PC-3 (cell line): Measurements from ENCODE around the gene AKIRIN1. TPM values are rescaled to one million over a fixed set of nuclear protein-coding genes. Genes with fewer than 3 reads are reported as not detected.
"Not testable (repeated sequence)": the region's sequence is repeated elsewhere in the genome, so short reads cannot be mapped to it uniquely, and the experiment has no call there.

Source experiments
- ATAC-seq: fragments of 200-7000 bp; cut with Tn5 transposase; 2 replicates; pipeline ENCODE4 v1.9.1; 2020; ENCODE audit warnings: mild to moderate bottlenecking, moderate library complexity
- BruUV-seq: library from RNA; stranded (reverse); fragments of 400-500 nt; replicated peaks from 2 replicates; lab custom pipeline; 2021; lab: Mats Ljungman, UMichigan
- CTCF ChIA-PET: fragments of 300-600 bp; sonication (Branson Sonifier 250); formaldehyde crosslinking; loops from one replicate; lab custom pipeline; 2022; ENCODE audit warnings: antibody characterized with exemption; lab: Charles Lee
- POLR2A ChIA-PET: fragments of 300-600 bp; sonication (Branson Sonifier 250); formaldehyde crosslinking; loops from one replicate; lab custom pipeline; 2022; ENCODE audit warnings: antibody characterized with exemption; ENCODE audit not compliant: unreplicated experiment; lab: Charles Lee
- DNase-seq: peaks from one replicate; pipeline ENCODE4 v3.0.0-alpha.2; 2015
- H2AFZ ChIP-seq: fragments of 300-600 bp; sonication (generic); 2 replicates; pipeline ENCODE4 v1.6.0; 2016; ENCODE audit warnings: antibody characterized with exemption, low read length
- H3F3A ChIP-seq: fragments of 300-600 bp; sonication (generic); one replicate; pipeline ENCODE4 v1.6.0; 2017; ENCODE audit warnings: antibody characterized with exemption, low read length, control low read depth, mild to moderate bottlenecking; ENCODE audit not compliant: unreplicated experiment
- H3K27ac ChIP-seq: fragments of 300-600 bp; sonication (generic); 2 replicates; pipeline ENCODE4 v1.5.1; 2016; ENCODE audit warnings: mild to moderate bottlenecking, low read length
- H3K27me3 ChIP-seq: fragments of 300-600 bp; sonication (generic); 2 replicates; pipeline ENCODE4 v1.6.1; 2016; ENCODE audit warnings: low read length, mixed read lengths
- H3K36me3 ChIP-seq: fragments of 300-600 bp; sonication (generic); 2 replicates; pipeline ENCODE4 v1.6.1; 2016; ENCODE audit warnings: low read depth, mixed run types, low read length, mixed read lengths
- H3K4me1 ChIP-seq: fragments of 300-600 bp; sonication (generic); 2 replicates; pipeline ENCODE4 v1.5.1; 2016; ENCODE audit warnings: low read length; ENCODE audit not compliant: insufficient read depth
- H3K4me2 ChIP-seq: fragments of 300-600 bp; sonication (generic); 2 replicates; pipeline ENCODE4 v1.6.0; 2016; ENCODE audit warnings: low read length
- H3K4me3 ChIP-seq: fragments of 300-600 bp; sonication (generic); 2 replicates; pipeline ENCODE4 v1.5.1; 2016; ENCODE audit warnings: mild to moderate bottlenecking, low read length, mixed read lengths
- H3K79me2 ChIP-seq: fragments of 300-600 bp; sonication (generic); 2 replicates; pipeline ENCODE4 v1.6.1; 2017; ENCODE audit warnings: low read length, mixed read lengths
- H3K9ac ChIP-seq: fragments of 300-600 bp; sonication (generic); 2 replicates; pipeline ENCODE4 v1.6.0; 2016; ENCODE audit warnings: mild to moderate bottlenecking, low read length
- H3K9me2 ChIP-seq: fragments of 300-600 bp; sonication (generic); replicated peaks from 2 replicates; pipeline ENCODE4 v1.6.1; 2016; ENCODE audit warnings: mixed run types, low read length, mixed read lengths
- H3K9me3 ChIP-seq: fragments of 300-600 bp; sonication (generic); 2 replicates; pipeline ENCODE4 v1.6.1; 2016; ENCODE audit warnings: low read length, mixed read lengths
- H4K20me1 ChIP-seq: fragments of 300-600 bp; sonication (generic); 2 replicates; pipeline ENCODE4 v1.6.1; 2016; ENCODE audit warnings: low read length, mixed read lengths
- CTCF ChIP-seq: fragments of 300-600 bp; sonication (generic); conservative IDR thresholded peaks from 2 replicates; pipeline ENCODE4 v1.5.1; 2017; ENCODE audit warnings: antibody characterized with exemption, low read depth, mild to moderate bottlenecking, low read length
- EZH2 ChIP-seq: fragments of 300-600 bp; sonication (generic); IDR thresholded peaks from one replicate; pipeline ENCODE4 v1.6.1; 2017; ENCODE audit warnings: antibody characterized with exemption, mild to moderate bottlenecking, low read length; ENCODE audit not compliant: unreplicated experiment
- EZH2phosphoT487 ChIP-seq: fragments of 300-600 bp; sonication (generic); IDR thresholded peaks from 2 replicates; pipeline ENCODE4 v1.6.1; 2018; ENCODE audit warnings: mild to moderate bottlenecking, antibody characterized with exemption, low read length, borderline replicate concordance
- intact Hi-C: fragments of 100-400 bp; cut with micrococcal nuclease; formaldehyde crosslinking; loops from 2 replicates; pipeline ENCODE4 v1.9.0; 2023
- total RNA-seq: library from RNA; depleted of rRNA; stranded (reverse); fragments of >200 nt; gene quantifications from 2 replicates; pipeline ENCODE4 v1.2.3, GENCODE V29; 2014

AKIRIN1 gene
- total RNA-seq, 1 experiment from 2014 or later, result 58.6 TPM

DNA sequence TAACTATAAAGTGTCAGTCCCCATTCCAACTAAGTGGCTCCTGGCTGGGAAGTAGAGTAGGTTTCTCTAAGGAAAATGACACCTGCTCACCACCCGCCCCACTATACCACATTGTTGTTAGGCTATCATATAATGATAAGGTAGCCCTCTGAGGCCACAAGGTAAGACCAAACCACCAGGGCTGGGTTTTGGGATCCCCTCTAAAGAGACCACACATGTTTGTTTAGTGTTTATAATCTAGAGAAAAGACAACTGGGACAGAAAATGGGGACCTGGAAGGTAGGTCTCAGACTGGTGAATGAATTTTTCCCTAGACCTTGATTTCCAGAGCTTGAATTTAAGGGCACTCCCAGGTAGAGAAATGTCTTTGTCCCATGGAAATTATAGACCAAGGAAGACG is 15.2 kb downstream of the AKIRIN1 start:
- Histone ChIP-seq H3K79me2 (no peaks in the 10 kb centered on the region; the same call in 1 of the 2 replicates), H3K9me2 (no peaks in the 10 kb centered on the region), H3K4me1 (no peaks in the 10 kb centered on the region), H3K4me2 (no peak overlapping the region), H3K36me3 (peaks cover 53% of the 10 kb centered on the region), H4K20me1 (no peaks in the 10 kb centered on the region), H3F3A (no peaks in the 10 kb centered on the region), H3K27me3 (no peaks in the 10 kb centered on the region), H3K4me3 (no peak overlapping the region), H3K9ac (no peak overlapping the region), H3K27ac (no peak overlapping the region), H2AFZ (no peak overlapping the region), H3K9me3 (no peaks in the 10 kb centered on the region)
- CTCF ChIA-PET, result interaction anchor here (0.7 kb wide), 1 partner anchor 85 kb away, joined by 3 read pairs; no protein-coding TSS in a partner anchor
- intact Hi-C loops, result no loop called here
- TF ChIP-seq EZH2phosphoT487, result no peak
- POLR2A ChIA-PET, result interaction anchor here (0.7 kb wide), 1 partner anchor 252 kb away, joined by 5 read pairs; no protein-coding TSS in a partner anchor
- DNase-seq (no peak), ATAC-seq (no peak)
- BruUV-seq, result no TSS peak

DNA sequence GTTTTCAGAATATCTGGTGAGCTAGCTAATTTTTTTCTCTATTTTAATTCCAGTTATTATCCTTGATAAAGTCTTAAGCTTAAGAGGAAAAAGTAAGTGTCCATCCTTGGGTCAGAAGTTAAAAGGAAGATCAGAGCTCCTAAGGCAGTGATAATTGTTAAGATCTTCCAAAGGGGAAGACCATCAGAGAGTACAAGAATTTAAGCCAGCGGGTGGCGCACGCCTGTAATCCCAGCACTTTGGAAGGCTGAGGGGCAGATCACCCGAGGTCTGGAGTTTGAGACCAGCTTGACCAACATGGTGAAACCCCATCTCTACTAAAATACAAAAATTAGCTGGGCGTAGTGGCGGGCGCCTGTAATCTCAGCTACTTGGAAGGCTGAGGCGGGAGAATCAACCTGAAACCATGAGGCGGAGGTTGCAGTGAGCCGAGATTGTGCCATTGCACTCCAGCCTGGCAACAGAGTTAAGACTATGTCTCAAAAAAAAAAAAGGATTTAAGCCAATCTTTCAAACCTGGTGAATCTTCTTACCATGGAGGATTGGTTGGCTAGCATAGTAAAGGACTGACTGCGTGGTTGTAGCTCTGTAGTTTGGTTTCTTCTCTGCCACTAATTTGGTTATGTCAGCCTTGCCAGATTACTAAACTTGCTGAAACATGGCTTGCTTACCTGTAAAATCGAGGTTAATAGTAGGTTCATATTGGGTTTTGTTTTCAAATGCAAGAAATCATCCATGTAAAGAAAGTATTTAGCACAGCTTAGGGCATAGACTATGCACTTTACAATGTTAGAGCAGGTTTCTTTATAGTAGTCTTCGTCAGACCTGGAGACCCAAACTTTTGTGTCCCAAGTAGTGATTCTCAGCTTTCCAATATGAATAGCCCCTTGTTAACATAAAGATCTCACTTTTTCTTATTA is 15.9 kb downstream of the AKIRIN1 start:
- H3K9me2 ChIP-seq, result no peaks in the 10 kb centered on the region
- no peaks in the 10 kb centered on the region for H4K20me1 ChIP-seq
- no peaks in the 10 kb centered on the region for H3K4me1 ChIP-seq
- no peaks in the 10 kb centered on the region; the same call in 1 of the 2 replicates for H3K79me2 ChIP-seq
- ATAC-seq (no peak), DNase-seq (no peak)
- H3K9ac ChIP-seq, result no peak overlapping the region
- no peak overlapping the region for H3K4me3 ChIP-seq
- H3K27ac ChIP-seq, result no peak overlapping the region
- BruUV-seq, result no TSS peak
- no peak overlapping the region for H3K4me2 ChIP-seq
- no peaks in the 10 kb centered on the region for H3K9me3 ChIP-seq
- POLR2A ChIA-PET, result interaction anchor here (0.7 kb wide), 1 partner anchor 252 kb away, joined by 5 read pairs; no protein-coding TSS in a partner anchor
- H3F3A ChIP-seq, result no peaks in the 10 kb centered on the region
- CTCF ChIA-PET, result interaction anchor here (0.7 kb wide), 1 partner anchor 84 kb away, joined by 3 read pairs; no protein-coding TSS in a partner anchor
- no peaks in the 10 kb centered on the region for H3K27me3 ChIP-seq
- intact Hi-C loops, result no loop called here
- TF ChIP-seq CTCF (no peak), EZH2 (no peak), EZH2phosphoT487 (no peak)
- H2AFZ ChIP-seq, result no peak overlapping the region
- peaks cover 46% of the 10 kb centered on the region for H3K36me3 ChIP-seq

DNA sequence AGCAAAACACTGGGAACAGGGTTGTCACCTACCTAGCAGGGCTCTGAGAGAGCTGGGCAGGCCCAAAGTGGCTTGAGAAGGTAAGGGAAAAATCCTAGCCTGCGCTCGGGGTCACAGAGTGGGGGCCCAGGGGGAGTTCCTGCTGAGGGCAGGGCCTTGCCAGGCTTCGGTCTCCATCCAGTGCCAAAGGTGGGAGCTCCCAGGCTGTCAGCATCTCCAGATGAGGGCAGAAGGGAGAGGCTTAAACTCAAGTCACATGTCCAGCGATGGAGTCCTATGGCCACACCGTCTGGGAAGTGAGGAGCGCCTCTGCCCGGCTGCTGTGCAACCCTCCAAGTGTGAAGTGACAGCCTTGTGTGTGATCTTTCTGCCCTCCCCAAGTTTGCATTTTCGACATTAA is 23.9 kb downstream of the AKIRIN1 start:
- H3K4me2 ChIP-seq, H3K4me3 ChIP-seq, H3K27ac ChIP-seq, H3K9me2 ChIP-seq, H3K79me2 ChIP-seq, H4K20me1 ChIP-seq, H3K4me1 ChIP-seq, H3K9me3 ChIP-seq, H3K9ac ChIP-seq, H3F3A ChIP-seq, H2AFZ ChIP-seq, H3K36me3 ChIP-seq, BruUV-seq, POLR2A ChIA-PET, ATAC-seq, H3K27me3 ChIP-seq, DNase-seq, intact Hi-C loops, CTCF ChIA-PET: not testable (repeated sequence)
